Mucosa of gallbladder (tissue), 1 donor: ENCODE results near the gene XAGE1B. TPM values are rescaled to one million over a fixed set of nuclear protein-coding genes. Genes with fewer than 3 reads are reported as not detected.
"Not testable (repeated sequence)": the region's sequence is repeated elsewhere in the genome, so short reads cannot be mapped to it uniquely, and the experiment has no call there.

Experiments used
- DNase-seq: peaks from one replicate; pipeline ENCODE4 v3.0.0-alpha.2; 2020; ENCODE audit warnings: low spot score
- total RNA-seq: library from RNA; stranded (reverse); gene quantifications from one replicate; pipeline ENCODE4 v1.2.1, GENCODE V29; 2021
- donor health status: DM: no; HTN: no; CAD: no.

Gene XAGE1B, protein sequence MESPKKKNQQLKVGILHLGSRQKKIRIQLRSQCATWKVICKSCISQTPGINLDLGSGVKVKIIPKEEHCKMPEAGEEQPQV
- not detected for total RNA-seq

GRCh38 chrX:52516987-52517325, at the start of gene XAGE1B:
TSS of gene XAGE1B (minus strand) at chrX:52517063. CDS start at chrX:52515527, 1,536 bp downstream.
- DNase-seq, result not testable (repeated sequence)

- no peak for DNase-seq
Observed at GRCh38 chrX:52563105-52563504, 46.2 kb upstream of the XAGE1B start.

DNA sequence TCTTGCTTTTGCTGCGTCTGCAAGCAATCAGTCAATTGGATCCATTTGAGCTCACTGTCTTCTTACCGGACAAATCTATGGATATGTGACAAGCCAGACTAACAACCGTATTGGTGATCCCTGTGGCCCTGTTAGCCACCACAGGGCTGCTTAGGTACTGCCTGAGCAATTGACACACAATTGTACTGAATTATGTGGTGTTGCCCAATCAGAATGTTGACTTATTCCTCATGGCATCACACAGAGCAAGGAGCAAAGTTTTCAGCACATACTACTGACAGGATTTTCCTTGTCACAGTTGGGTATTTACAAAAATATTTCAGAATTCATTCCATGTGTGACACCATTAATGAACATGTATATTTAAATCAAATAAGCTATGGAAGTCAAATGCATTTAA, 41.3 kb upstream of the XAGE1B start:
- DNase-seq, result no peak

- no peak for DNase-seq
Observed at GRCh38 chrX:52556741-52557140, 39.9 kb upstream of the XAGE1B start.

- DNase-seq, result no peak
Observed at GRCh38 chrX:52553995-52554642, 37.3 kb upstream of the XAGE1B start.

GRCh38 chrX:52548769-52549168, 31.9 kb upstream of the XAGE1B start:
- not testable (repeated sequence) for DNase-seq

DNA sequence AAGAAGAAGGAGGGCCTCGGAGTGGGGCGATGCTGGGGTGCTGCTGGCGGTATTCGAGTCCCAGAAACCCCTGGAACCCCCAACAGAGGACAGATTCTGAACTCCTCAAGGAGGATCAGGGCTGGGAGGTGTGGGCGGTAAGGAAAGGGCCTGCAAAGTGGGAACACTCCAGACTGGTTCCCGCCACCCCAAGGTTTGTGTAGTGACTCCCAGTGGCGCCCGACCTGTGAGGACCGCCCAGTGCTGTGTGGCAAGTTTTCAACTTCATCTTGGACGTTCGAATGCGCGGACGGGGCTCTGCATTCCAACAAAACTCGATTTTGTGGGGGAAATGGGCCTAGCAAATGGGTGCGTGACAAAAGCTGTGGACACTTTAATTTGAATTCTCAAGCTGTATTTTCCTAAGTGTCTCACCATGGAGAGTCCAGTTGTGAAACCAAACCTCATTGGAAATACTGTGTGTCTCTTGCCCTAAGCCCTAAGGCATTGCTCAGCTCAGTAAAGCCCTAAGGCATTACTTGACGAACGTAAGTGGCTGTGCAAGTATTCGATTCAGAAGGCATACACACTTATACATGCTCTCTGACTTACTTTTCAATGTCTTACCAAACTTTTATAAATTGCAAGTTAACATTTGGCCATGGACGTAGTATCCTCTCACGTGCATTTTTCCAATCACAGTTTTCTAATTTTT, 27.4 kb upstream of the XAGE1B start:
- DNase-seq, result no peak

DNA sequence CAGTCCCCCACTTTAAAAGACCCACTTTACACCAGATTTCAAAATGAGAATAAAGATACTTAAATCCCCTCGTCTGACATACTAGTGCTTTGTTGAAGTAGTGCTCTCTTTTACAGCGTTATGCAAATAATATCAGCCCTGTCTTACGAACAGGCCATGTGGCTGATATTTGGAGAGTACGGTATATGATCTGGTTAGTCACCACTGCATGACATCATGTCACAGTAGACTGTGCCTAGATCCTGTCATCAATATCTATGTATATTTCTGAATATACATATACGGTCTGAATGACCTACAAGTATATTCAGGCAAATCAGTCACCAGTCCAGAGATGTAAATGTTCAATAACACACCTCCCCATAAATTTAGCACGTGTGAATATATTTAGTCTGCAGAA, 25.4 kb upstream of the XAGE1B start:
- no peak for DNase-seq

DNA sequence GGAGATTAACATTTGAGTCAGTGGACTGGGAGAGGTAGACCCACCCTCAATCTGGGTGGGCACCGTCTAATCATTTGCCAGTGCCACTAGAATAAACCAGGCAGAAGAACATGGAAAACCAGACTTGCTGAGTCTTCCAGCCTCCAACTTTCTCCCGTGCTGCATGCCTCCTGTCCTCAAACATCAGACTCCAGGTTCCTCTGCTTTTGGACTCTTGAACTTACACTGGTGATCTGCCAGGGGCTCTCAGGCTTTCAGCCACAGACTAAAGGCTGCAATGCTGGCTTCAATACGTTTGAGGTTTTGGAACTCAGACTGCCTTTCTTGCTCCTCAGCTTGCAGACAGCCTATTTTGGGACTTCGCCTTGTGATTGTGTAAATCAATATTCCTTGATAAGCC, 24.2 kb upstream of the XAGE1B start:
- not testable (repeated sequence) for DNase-seq

DNA sequence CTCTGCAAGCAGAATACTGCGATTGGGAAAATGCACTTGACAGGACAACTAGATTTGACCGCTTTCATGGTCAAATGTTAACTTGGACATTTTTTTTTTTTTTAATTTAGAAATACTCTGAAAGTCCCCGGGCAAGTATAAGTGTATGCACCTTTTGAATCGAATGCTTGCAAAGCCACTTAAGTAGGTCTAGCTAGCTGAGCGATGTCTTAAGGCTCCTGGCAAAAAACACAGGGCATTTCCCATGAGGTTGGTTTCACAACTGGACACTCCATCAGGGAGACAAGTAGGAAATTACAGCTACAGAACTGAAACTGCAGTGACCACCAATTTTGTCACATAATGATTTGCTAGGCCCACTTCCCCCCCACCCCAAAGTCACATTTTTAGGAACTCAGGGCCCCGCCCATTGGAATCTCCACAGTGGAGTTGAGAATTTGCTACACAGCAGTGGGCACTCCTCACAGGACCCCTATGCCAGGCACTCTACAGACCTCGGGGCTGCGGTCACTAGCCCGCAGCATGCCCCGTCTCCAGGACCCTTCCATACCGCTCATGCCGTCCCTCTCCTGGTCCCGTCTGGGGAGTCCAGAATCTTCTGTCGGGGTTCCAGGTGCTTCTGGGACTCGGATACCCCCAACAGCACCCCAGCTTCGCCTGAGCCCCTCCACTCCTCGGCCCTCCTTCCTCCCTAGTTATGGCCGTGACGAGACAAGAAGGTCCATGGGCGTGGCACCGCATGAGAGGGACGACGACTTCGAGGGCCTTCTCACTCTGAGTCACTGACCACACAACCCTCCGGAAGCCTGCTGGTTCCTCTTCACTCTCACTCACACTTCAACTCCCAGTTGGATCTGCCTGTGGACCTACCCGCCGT, 515 bp downstream of the XAGE1B start:
- not testable (repeated sequence) for DNase-seq

DNA sequence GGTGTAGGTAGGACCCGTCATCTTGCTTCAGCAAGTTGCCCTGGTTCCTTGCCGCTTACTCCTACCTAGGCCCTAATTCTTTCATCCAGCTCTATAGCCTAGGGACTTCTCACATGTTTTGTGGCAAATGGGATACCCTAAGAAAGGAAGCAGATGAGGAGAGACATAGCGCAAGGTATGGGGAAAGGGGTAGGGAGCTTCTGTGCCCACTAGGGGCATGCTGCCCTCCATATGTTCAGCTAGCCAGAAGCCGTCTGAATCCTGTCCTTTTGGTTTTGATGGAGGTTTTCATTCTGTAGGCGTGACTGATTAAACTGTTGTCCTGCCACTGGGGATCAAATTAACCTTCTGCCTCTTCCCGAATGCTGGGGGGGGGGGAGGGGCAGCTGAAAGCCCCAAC, 5.7 kb downstream of the XAGE1B start:
- not testable (repeated sequence) for DNase-seq

DNA sequence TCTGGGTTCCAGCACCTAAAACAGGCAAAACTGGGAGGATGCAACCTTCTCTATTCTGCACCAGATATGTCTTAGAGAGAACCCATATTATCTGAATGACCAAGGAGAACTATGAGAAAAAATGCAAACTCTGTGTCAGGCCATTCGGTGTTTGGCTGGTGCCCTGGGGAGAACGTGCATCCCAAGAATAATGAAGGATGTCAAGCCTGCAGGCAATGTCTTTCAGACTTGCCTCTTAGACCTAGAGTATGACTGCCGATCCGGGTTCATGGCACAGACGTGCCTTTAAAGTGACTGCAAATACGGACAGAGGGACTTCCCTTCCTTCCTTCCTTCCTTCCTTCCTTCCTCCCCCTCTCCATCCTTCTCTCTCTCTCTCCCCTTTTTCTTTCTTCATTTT, 6.9 kb downstream of the XAGE1B start:
- no peak for DNase-seq

DNA sequence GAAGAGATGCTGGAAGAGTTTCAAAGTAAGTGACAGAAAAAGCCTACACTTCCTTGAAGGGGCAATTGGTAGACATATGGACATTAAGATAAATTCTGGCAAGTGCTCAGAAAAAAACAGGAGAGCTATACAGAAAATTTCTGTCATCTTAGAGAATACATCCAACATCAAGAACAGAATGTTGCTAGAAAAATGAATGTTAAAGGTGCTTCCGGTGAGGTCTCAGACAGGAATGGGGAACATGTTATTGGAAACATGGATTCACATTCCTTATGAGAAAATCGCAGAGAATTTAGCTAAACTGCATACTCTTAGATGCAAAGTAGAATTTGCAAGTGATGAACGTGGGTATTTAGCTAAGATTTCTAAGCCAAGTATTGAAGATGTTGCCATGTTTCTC, 9.5 kb downstream of the XAGE1B start:
- DNase-seq, result no peak

GRCh38 chrX:52504551-52504950, 12.3 kb downstream of the XAGE1B start:
- DNase-seq, result no peak

DNA sequence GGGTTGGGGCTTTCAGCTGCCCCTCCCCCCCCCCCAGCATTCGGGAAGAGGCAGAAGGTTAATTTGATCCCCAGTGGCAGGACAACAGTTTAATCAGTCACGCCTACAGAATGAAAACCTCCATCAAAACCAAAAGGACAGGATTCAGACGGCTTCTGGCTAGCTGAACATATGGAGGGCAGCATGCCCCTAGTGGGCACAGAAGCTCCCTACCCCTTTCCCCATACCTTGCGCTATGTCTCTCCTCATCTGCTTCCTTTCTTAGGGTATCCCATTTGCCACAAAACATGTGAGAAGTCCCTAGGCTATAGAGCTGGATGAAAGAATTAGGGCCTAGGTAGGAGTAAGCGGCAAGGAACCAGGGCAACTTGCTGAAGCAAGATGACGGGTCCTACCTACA, 15.5 kb downstream of the XAGE1B start:
- DNase-seq, result not testable (repeated sequence)

DNA sequence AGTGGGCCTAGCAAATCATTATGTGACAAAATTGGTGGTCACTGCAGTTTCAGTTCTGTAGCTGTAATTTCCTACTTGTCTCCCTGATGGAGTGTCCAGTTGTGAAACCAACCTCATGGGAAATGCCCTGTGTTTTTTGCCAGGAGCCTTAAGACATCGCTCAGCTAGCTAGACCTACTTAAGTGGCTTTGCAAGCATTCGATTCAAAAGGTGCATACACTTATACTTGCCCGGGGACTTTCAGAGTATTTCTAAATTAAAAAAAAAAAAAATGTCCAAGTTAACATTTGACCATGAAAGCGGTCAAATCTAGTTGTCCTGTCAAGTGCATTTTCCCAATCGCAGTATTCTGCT, 20.5 kb downstream of the XAGE1B start:
- DNase-seq, result not testable (repeated sequence)

GRCh38 chrX:52495545-52496418, 21.1 kb downstream of the XAGE1B start, which contains the start of gene XAGE1A:
TSS of gene XAGE1A (plus strand) at chrX:52495808. CDS start at chrX:52497362, 1,554 bp downstream.
- DNase-seq, result not testable (repeated sequence)

DNA sequence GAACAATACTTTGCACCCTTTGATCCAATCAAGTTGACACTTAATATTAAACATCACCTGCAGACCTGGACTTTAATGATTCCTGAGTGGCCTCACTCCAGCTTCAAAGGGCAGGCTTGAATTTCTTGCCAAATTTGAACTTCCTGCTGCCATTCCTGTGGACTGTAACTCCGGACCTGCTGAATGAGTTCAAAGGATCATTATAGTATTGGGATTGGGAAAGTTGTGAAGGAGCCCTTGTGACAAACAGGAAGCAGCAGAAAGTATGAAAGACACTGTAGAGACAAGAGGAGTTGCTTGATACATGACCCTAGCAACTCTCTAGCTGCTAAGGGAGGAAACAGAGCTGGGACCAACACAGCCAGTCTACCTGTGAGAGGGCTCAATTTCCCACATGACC, 45.6 kb downstream of the XAGE1B start:
- DNase-seq, result peak; percentile 10
